OCI-LY7 (cell line): ENCODE data around the gene CACNA1B.

ENCODE experiments used
- CTCF ChIP-seq: fragments of 200-600 bp; sonication (generic); conservative IDR thresholded peaks from 2 replicates; pipeline ENCODE4 v1.5.1; 2014; ENCODE audit warnings: mild to moderate bottlenecking, antibody characterized with exemption, low read length, moderate library complexity, mixed read lengths
- EZH2phosphoT487 ChIP-seq: fragments of 200-600 bp; sonication (generic); IDR thresholded peaks from 2 replicates; pipeline ENCODE4 v1.6.1; 2018; ENCODE audit warnings: low read depth, borderline replicate concordance, mild to moderate bottlenecking, mixed run types, antibody characterized with exemption, low read length, moderate library complexity, mixed read lengths

GRCh38 chr9:138010861-138011260, 133.3 kb downstream of the CACNA1B start:
- TF ChIP-seq CTCF (no peak), EZH2phosphoT487 (no peak)
